ENCODE results near the gene RAB17.
"Not testable (repeated sequence)": the region's sequence is repeated elsewhere in the genome, so short reads cannot be mapped to it uniquely, and the experiment has no call there.

RAB17 gene

GRCh38 chr2:237614151-237614720 lies 23.7 kb upstream of the RAB17 start:
- TF ChIP-seq CTCF (IDR thresholded peaks at IDR 0.05; ENCODE audit: low read depth, low read length) = no peak
- no peak for DNase-seq (ENCODE audit: extremely low read depth, low read depth)

- no peak for TF ChIP-seq CTCF (IDR thresholded peaks at IDR 0.05; ENCODE audit: low read depth, low read length)
Observed at GRCh38 chr2:237613679-237614078, 23.1 kb upstream of the RAB17 start.

GRCh38 chr2:237612527-237613357 lies 22.2 kb upstream of the RAB17 start:
- DNase-seq (ENCODE audit: extremely low read depth, low read depth) = no peak

More at GRCh38 chr2:237613679-237614078, 23.1 kb upstream of the RAB17 start:
- DNase-seq (ENCODE audit: extremely low read depth, low read depth) = no peak

GRCh38 chr2:237606522-237606921 lies 16.0 kb upstream of the RAB17 start:
- DNase-seq (ENCODE audit: extremely low read depth, low read depth) = not testable (repeated sequence)

More at GRCh38 chr2:237612527-237613357, 22.2 kb upstream of the RAB17 start:
- no peak for TF ChIP-seq CTCF (IDR thresholded peaks at IDR 0.05; ENCODE audit: low read depth, low read length)

- peak; percentile 20 for TF ChIP-seq CTCF (IDR thresholded peaks at IDR 0.05; ENCODE audit: low read depth, low read length)
- DNase-seq (ENCODE audit: extremely low read depth, low read depth) = no peak
Observed at GRCh38 chr2:237604960-237605359, 14.4 kb upstream of the RAB17 start.

- DNase-seq (ENCODE audit: extremely low read depth, low read depth) = no peak
- TF ChIP-seq CTCF (IDR thresholded peaks at IDR 0.05; ENCODE audit: low read depth, low read length) = no peak
Observed at GRCh38 chr2:237604391-237604790, 13.9 kb upstream of the RAB17 start.

GRCh38 chr2:237603718-237604362 lies 13.3 kb upstream of the RAB17 start:
- no peak for TF ChIP-seq CTCF (IDR thresholded peaks at IDR 0.05; ENCODE audit: low read depth, low read length)
- no peak for DNase-seq (ENCODE audit: extremely low read depth, low read depth)

Measured in AG09319 (cell line).